Tibial nerve (tissue), 4 donors: ENCODE results near the gene RSKR.

Experiments
- CTCF ChIP-seq, 5 experiments: fragments of 200-600 bp in 3 of 5; fragments of 450-650 bp in 2 of 5; sonication (generic) in 3 of 5; IDR thresholded peaks; one replicate each; pipeline ENCODE4 v1.5.1; 2016 to 2019; ENCODE audit warnings: antibody characterized with exemption in 5 of 5, mild to moderate bottlenecking in 3 of 5, moderate library complexity in 2 of 5
- EP300 ChIP-seq, 2 donors: sonication (generic); formaldehyde crosslinking; IDR thresholded peaks; one replicate each; pipeline ENCODE4 v1.6.1; 2017; ENCODE audit warnings: antibody characterized with exemption in 2 of 2, mild to moderate bottlenecking in 1 of 2
- POLR2A ChIP-seq, 2 donors: fragments of 450-650 bp; IDR thresholded peaks; one replicate each; pipeline ENCODE4 v1.6.1; 2017; ENCODE audit warnings: antibody characterized with exemption in 2 of 2, mild to moderate bottlenecking in 2 of 2, moderate library complexity in 2 of 2

GRCh38 chr17:28624148-28624547 is 10.2 kb upstream of the RSKR start:
- TF ChIP-seq CTCF (IDR thresholded peaks at IDR 0.05) = no peak
- no peak for TF ChIP-seq POLR2A (IDR thresholded peaks at IDR 0.05)
- no peak for TF ChIP-seq EP300 (IDR thresholded peaks at IDR 0.05)
